Ovary (tissue), 9 donors: ENCODE results near the gene PIK3C2G. TPM values are rescaled to one million over a fixed set of nuclear protein-coding genes. Genes with fewer than 3 reads are reported as not detected.

ENCODE experiments used
- DNase-seq, 5 donors: peaks; one replicate each; pipeline ENCODE4 v3.0.0-alpha.2; 2019 to 2020
- H3K27ac ChIP-seq, 2 donors: fragments of 200-600 bp; one replicate each; pipeline versions ENCODE4 v1.5.1 to v1.8.0; 2019 to 2022
- H3K27me3 ChIP-seq: fragments of 200-600 bp; one replicate; pipeline ENCODE4 v1.8.0; 2022
- H3K36me3 ChIP-seq: fragments of 200-600 bp; sonication (generic); one replicate; pipeline ENCODE4 v1.5.1; 2019
- H3K4me1 ChIP-seq: one replicate; pipeline ENCODE4 v1.8.1; 2013; ENCODE audit warnings: mild to moderate bottlenecking, moderate library complexity; ENCODE audit not compliant: insufficient read depth
- H3K4me3 ChIP-seq: fragments of 200-600 bp; sonication (generic); one replicate; pipeline ENCODE4 v1.5.1; 2017
- H3K9me3 ChIP-seq, 2 donors: fragments of 200-600 bp in 1 of 2; sonication (generic) in 1 of 2; one replicate each; pipeline versions ENCODE4 v1.5.1 to v1.8.1; 2013 to 2019; ENCODE audit warnings: mild to moderate bottlenecking in 1 of 2, moderate library complexity in 1 of 2
- CTCF ChIP-seq, 3 donors: fragments of 450-650 bp in 2 of 3; fragments of 200-600 bp in 1 of 3; IDR thresholded peaks; one replicate each; pipeline versions ENCODE4 v1.5.1 to v1.8.0; 2016 to 2022; ENCODE audit warnings: antibody characterized with exemption in 3 of 3, mild to moderate bottlenecking in 1 of 3
- EP300 ChIP-seq: sonication (generic); formaldehyde crosslinking; IDR thresholded peaks from one replicate; pipeline ENCODE4 v1.6.1; 2017; ENCODE audit warnings: antibody characterized with exemption
- POLR2A ChIP-seq: fragments of 450-650 bp; IDR thresholded peaks from one replicate; pipeline ENCODE4 v1.6.1; 2017; ENCODE audit warnings: antibody characterized with exemption, mild to moderate bottlenecking, moderate library complexity
- WGBS, 3 donors: extraction: QIAGEN DNeasy Blood & Tissue Kit in 1 of 3; methylation state at CpG; one replicate each; pipeline versions ENCODE4 v1.1.5 to v1.1.7; 2013 to 2017; 5-methylcytosine and 5-hydroxymethylcytosine counted together
- intact Hi-C, 4 donors: fragments of 100-400 bp; cut with DNase I; formaldehyde crosslinking; loops; one replicate each; pipeline versions ENCODE4 v1.11.0 to v1.15.1; 2022 to 2023
- polyA plus RNA-seq, 2 donors: library from polyadenylated mRNA; stranded (reverse); fragments of 200-250 nt in 1 of 2; fragments of 350-450 nt in 1 of 2; fragmentation: Illumina TruSeq in 1 of 2; extraction: RNeasy Lipid Tissue Mini Kit (QIAGEN cat#74804) in 1 of 2; gene quantifications; one replicate each; pipeline ENCODE4 v1.2.3, GENCODE V29; 2013 to 2014
- total RNA-seq, 7 donors: library from RNA; depleted of rRNA in 2 of 7; stranded (reverse); fragments of >200 nt in 2 of 7; fragmentation: NEBNext Ultra II Directional in 3 of 7; extraction: Animal tissue kit (Norgen Biotek cat#: 25700) in 3 of 7; gene quantifications; one replicate each; pipeline versions ENCODE4 v1.1.0 to v1.2.4, GENCODE V29; 2016 to 2023
- donor health status: DM: no; HTN: no; CAD: no; lungs with moderate emphysema.
- donor health status: DM: no; HTN: no; CAD: no.
- donor health status: Bipolar disorder and iron deficiency.
- donor health status: DM: yes; HTN: yes; CAD: no.
- donor health status: DM: no; HTN: no; CAD: no.
- donor health status: DM: yes; HTN: yes; CAD: no.

Gene PIK3C2G
- total and polyA plus RNA-seq, 9 donors = 0.02 to 1.6 (median 0.07) TPM; not detected in 4

GRCh38 chr12:18476861-18477260 lies 215.5 kb downstream of the PIK3C2G start:
- Histone ChIP-seq H3K27ac (no peak overlapping the region), H3K27me3 (no peaks in the 10 kb centered on the region), H3K36me3 (no peaks in the 10 kb centered on the region), H3K4me3 (no peak overlapping the region), H3K9me3 (no peaks in the 10 kb centered on the region), H3K4me1 (no peaks in the 10 kb centered on the region)
- 44 to 63% (median 56%) methylated on average over 4 of the region's 4 CpGs for WGBS, 3 donors
- no peak for DNase-seq
- no peak for TF ChIP-seq POLR2A
- no peak for TF ChIP-seq CTCF (IDR thresholded peaks at IDR 0.05)
- TF ChIP-seq EP300 = no peak
- intact Hi-C loops = no loop called here

GRCh38 chr12:18479256-18479655 lies 217.9 kb downstream of the PIK3C2G start:
- no peak for DNase-seq
- Histone ChIP-seq H3K27me3 (no peaks in the 10 kb centered on the region), H3K4me3 (no peak overlapping the region), H3K4me1 (no peaks in the 10 kb centered on the region), H3K27ac (no peak overlapping the region), H3K9me3 (no peaks in the 10 kb centered on the region), H3K36me3 (no peaks in the 10 kb centered on the region)
- intact Hi-C loops = no loop called here
- TF ChIP-seq POLR2A = no peak
- no peak for TF ChIP-seq CTCF (IDR thresholded peaks at IDR 0.05)
- TF ChIP-seq EP300 = no peak
- WGBS, 3 donors = 92 to 93% (median 93%) methylated on average over 3 of the region's 3 CpGs

GRCh38 chr12:18482601-18483120 lies 221.3 kb downstream of the PIK3C2G start:
- TF ChIP-seq EP300 (no peak), CTCF (IDR thresholded peaks at IDR 0.05) (no peak), POLR2A (no peak)
- Histone ChIP-seq H3K4me3 (no peak overlapping the region), H3K4me1 (peaks cover 1% of the 10 kb centered on the region), H3K9me3 (no peaks in the 10 kb centered on the region), H3K27ac (no peak overlapping the region), H3K27me3 (no peaks in the 10 kb centered on the region), H3K36me3 (no peaks in the 10 kb centered on the region)
- DNase-seq = no peak
- intact Hi-C loops = no loop called here
- WGBS, 3 donors = 65 to 79% (median 75%) methylated on average over 2 of the region's 2 CpGs

GRCh38 chr12:18483698-18484325 lies 222.5 kb downstream of the PIK3C2G start:
- no peak for TF ChIP-seq POLR2A
- no peak for TF ChIP-seq CTCF (IDR thresholded peaks at IDR 0.05)
- no peak for TF ChIP-seq EP300
- H3K27ac ChIP-seq = no peak overlapping the region
- no peaks in the 10 kb centered on the region for H3K9me3 ChIP-seq
- H3K4me1 ChIP-seq = peaks cover 1% of the 10 kb centered on the region
- intact Hi-C loops = no loop called here
- no peaks in the 10 kb centered on the region for H3K27me3 ChIP-seq
- no peaks in the 10 kb centered on the region for H3K36me3 ChIP-seq
- DNase-seq = no peak
- H3K4me3 ChIP-seq = no peak overlapping the region
- WGBS, 3 donors = 58 to 77% (median 76%) methylated on average over 3 of the region's 3 CpGs
